ENCODE measurements around the gene LRIG1.

LRIG1 gene

GRCh38 chr3:66487465-66487864 lies 13.4 kb downstream of the LRIG1 start:
- DNase-seq, result no peak

DNA sequence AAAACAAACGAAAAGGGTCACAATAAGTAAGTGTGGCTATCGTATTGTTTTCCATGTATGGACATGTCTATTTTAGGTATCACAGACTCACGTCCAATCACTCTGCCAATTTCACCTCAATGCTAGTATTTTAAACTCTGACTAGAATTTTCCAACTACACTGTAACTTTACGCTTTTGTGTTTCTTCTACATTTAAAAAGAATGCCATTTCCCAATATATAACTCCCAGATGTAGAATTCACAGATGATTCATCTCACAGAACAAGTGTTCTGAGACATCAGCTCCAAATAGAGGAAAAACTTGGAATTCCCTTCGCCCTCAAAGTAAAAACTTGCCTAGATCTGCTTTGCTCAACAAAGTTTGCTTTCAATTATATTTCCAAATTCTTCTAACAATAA lies 14.2 kb downstream of the LRIG1 start:
- no peak for DNase-seq

- no peak for DNase-seq
Measured at GRCh38 chr3:66486202-66486601, 14.6 kb downstream of the LRIG1 start.

- DNase-seq, result no peak
Measured at GRCh38 chr3:66485291-66485968, 15.4 kb downstream of the LRIG1 start.

- DNase-seq, result no peak
Measured at GRCh38 chr3:66484106-66484844, 16.5 kb downstream of the LRIG1 start.

- peak; percentile 34 for DNase-seq
Measured at GRCh38 chr3:66483409-66483906, 17.4 kb downstream of the LRIG1 start.

DNA sequence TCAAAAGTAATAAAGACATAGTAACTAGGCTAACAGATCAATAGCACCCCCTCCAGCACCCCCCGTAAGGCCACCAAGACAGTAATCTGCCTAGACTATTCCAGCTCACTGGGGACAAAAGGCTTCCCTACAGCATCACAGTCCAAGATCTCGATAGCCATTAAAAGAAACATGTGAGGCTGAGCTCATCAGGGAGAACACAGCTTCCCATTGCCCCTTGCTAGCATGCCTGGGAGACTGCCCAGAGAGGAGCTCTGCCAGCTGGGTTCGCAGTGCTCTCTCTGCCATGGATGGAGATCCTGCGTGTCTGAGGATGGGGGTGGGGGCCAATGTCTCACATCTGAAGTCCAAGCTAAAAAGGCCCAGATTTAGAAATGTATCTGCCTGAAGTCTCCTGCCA lies 17.8 kb downstream of the LRIG1 start:
- DNase-seq, result no peak

- no peak for DNase-seq
Measured at GRCh38 chr3:66482018-66482404, 18.8 kb downstream of the LRIG1 start.

DNA sequence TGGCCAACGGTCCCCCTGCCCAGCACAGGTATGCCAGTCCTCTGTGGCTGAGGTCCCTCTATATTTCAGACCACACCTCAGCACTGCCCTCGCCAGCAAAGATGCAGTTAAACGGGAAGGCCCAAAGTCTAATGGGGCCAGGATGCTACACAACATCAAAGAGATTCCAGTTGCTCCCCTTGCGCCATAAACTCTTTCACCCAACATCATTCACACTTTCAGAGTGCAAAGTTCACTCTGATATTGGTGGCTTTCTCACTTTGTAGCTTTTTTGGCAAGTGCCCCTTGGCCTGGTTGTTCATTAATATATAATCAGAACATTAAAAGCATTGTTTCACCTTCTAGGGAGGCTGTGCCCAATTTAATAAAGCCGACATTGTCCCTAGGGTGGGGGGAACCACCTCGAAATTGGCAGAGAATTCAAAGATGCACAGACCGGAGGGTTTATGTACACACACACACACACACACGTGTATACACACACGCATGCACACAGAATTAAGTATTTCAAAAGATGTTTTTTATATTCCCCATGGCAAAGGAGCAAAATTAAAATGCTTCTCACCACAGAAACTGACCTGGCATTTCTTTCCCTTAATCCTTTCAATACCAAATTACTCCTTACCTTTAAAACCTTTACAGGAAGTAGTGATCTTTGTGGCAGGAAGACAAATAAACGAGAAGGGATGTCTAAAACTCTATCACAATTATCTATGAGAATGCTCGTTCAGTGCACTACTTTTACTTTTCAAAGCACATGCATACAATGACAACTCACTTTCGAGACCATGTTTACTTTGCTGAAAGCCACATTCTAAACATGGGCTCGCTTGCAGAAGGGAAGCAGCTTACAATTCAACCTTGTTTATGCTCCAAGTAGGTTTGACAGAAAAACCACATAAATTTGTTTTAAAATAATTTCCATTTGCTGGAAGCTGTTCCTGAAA lies 19.5 kb downstream of the LRIG1 start:
- no peak for DNase-seq

- DNase-seq, result no peak
Measured at GRCh38 chr3:66480666-66481065, 20.2 kb downstream of the LRIG1 start.

GRCh38 chr3:66479532-66479947 lies 21.3 kb downstream of the LRIG1 start:
- DNase-seq, result no peak

GRCh38 chr3:66478960-66479359 lies 21.9 kb downstream of the LRIG1 start:
- DNase-seq, result peak; percentile 73

- DNase-seq, result no peak
Measured at GRCh38 chr3:66477856-66478255, 23.0 kb downstream of the LRIG1 start.

DNA sequence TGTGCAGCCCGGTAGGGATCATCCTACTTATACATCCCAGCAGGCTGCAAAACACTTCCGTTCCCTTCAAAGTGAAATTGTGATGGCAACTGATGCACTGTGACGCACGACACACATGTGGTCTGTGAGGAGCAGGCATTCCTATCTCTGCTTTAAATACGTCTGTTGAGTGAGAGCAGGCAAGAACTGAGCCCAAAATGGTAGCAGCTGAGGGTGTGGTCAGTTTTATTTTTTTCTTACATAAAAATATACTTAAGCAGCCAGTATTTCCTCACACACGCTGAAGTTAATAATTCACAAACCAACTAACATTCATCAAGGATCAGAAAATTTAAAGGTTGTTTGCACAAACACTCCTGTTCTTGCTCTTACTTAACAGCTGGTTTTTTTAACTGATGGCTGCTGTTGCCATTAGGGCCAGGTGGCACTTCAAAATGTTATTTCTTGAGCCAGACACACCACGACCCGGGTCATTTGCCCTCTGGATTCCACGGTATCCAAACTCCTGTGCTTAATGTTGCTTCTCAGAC lies 23.9 kb downstream of the LRIG1 start:
- peak; percentile 88 for DNase-seq

DNA sequence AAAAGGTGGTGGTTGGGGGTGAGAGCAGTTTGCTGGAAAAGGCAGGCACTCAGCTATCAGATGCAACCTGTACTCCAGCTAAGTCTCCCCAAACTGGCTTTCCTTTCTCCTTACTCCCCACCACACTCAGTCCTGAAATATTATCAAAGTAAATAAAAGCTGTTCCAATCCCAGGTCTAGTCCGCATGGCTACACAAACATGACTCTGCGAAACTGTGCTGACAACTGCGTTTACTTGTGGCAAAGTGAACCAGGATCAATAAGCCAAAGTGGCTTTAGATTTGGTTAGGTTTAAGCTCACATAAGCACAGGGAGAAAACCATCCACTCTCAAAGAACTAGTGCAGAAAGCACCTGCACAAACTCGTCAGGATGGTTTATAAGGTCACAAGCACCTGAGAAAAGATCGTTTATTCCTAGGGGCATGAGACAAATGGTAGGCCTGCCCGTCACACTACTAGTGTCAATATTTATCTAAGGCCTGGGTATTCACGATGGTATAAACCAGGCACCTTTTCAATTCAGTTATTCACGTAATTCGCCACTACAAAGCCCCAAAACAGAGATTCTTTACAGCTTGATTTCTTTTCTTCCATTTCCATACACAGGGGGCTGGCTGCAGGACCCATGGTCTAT lies 25.3 kb downstream of the LRIG1 start:
- DNase-seq, result peak; percentile 96

- DNase-seq, result no peak
Measured at GRCh38 chr3:66473692-66474091, 27.1 kb downstream of the LRIG1 start.

DNA sequence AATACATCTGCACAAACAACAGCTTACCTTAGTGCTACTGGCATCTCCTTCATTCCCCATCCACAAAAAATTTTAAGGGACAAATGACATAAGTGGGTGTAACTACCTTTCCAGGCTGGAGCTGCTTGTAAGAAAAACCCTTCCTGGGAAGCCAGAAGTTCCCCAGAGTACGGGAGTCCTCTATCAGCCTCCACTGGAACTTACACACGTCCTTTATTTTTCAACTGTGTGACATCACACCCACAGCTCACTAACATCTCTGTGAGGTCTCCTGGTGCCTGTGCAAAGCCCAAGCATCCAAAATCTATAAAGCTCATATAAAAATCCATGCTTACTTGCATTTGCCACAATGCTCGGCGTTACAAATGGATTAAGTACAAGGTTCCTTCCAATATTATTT lies 27.6 kb downstream of the LRIG1 start:
- DNase-seq, result no peak

DNA sequence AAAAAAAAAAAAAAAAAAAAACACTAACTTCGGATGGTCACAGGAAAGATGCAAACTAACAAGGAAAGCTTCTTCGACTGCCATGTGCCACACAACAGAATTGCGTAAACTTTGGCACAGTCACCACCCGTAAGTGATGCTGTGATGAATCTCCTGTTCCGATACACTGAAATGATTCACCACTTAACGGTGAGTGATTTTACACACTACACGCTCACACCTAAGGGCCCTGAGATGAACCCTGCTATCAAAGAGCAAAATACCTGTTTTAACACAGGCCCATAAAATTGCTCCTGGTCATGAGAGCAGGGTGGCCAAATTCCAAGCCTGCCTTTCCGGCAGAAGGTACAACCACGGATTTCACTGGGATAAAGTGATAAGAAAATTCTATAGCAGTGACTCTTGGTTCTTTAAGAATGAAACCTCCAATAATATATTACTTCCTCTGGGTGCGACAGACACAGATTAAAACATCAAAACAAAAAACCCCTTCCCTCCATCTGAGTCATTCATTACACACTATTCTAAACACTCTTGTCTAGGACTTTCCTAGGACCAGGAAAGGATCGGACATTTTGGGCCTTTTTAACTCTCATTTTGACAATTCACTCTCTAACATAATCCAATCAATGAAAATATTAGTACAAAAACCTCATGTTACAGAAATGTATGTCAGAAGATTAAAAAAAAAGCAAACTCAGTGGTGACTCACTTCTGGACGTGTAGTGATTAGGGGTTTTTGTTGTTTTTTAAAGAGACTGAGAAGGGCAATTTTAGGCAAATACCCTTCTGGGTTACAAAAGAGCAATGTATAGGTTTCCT lies 28.3 kb downstream of the LRIG1 start:
- no peak for DNase-seq

DNA sequence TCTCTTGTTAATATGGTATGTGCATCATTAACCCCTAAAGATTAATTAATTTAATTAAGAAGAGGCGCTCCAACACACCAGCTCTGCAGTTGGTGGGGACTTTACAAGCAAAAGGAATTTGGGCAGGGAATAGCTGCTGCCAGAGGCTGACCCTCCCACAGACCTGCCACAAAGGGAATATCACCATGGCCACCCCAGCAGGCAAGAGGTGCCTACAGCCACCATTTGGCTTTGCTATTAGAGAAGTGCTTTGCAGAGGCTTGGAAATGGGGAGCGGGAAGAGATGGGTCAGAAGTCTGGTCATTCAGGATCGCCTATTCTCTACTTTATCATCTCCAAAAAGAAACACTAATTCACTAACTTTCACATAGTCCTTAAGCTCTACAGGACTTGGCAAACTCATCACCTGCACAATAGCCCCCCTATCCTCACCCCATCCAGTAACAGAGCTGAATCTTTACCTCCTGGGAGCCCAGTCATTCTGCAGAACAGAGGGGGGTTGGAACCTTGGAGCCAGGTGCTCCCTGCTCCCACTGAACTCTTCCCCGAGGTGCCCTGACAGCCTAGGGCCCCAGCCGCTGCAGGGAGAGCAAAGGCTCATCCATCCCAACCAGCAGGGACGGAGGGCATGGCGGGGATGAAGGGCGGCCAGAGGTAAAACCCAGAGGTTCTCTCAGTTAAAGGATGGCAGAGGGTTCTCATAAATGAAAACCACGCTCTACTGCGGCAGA lies 29.7 kb downstream of the LRIG1 start:
- no peak for DNase-seq

DNA sequence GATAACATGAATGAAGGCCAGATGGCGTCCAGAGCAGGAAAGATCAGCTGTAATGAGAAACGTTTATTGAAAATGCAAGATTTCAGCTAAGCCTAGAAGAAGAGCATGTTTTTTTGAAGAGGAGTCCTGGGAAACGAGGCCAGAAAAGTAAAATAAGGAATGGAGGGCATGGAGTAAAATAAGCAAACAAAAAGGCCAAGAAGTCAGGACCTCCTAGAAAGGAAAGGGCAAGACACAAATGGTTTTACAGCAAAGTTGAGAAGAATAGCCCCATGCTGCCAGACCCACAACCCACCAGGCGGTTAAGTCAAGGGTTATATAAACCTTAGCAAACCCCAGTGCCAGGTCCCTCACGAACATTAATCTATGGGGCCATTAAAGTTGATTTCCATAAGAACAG lies 30.5 kb downstream of the LRIG1 start:
- no peak for DNase-seq

DNA sequence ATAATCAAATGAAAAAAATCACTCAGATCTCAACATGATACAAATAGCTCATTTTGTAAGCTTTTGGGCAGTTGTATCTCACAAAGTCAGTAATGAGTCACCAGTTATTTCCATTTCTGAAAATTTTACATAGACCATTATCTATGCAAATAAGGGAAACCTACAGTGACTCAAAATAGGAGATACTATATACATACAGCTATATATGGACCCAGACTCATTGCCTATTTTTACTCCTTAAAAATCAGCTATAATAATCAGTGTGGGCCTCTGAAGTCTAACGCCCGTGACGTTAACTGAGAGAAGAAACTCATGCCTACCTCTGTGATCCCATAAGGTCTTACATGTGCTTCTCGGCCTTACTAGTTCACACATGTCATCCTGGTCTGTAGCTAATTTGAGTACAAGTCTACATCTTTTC lies 31.6 kb downstream of the LRIG1 start:
- DNase-seq, result no peak

All from SHP77 treated with DMSO at 0.1 percent for 48 hours (cell line).